A172 (cell line): Measurements from ENCODE around the gene BPTF. TPM values are rescaled to one million over a fixed set of nuclear protein-coding genes. Genes with fewer than 3 reads are reported as not detected.
"Not testable (repeated sequence)": the region's sequence is repeated elsewhere in the genome, so short reads cannot be mapped to it uniquely, and the experiment has no call there.

Experiments used
- DNase-seq: peaks from one replicate; pipeline ENCODE4 v3.0.0-alpha.2; 2015; ENCODE audit warnings: low spot score
- total RNA-seq: library from RNA; depleted of rRNA; stranded (reverse); fragments of >200 nt; shearing (Covaris generic); gene quantifications from 2 replicates; pipeline ENCODE4 v1.2.3, GENCODE V29; 2014; rRNA removed

The BPTF gene, protein sequence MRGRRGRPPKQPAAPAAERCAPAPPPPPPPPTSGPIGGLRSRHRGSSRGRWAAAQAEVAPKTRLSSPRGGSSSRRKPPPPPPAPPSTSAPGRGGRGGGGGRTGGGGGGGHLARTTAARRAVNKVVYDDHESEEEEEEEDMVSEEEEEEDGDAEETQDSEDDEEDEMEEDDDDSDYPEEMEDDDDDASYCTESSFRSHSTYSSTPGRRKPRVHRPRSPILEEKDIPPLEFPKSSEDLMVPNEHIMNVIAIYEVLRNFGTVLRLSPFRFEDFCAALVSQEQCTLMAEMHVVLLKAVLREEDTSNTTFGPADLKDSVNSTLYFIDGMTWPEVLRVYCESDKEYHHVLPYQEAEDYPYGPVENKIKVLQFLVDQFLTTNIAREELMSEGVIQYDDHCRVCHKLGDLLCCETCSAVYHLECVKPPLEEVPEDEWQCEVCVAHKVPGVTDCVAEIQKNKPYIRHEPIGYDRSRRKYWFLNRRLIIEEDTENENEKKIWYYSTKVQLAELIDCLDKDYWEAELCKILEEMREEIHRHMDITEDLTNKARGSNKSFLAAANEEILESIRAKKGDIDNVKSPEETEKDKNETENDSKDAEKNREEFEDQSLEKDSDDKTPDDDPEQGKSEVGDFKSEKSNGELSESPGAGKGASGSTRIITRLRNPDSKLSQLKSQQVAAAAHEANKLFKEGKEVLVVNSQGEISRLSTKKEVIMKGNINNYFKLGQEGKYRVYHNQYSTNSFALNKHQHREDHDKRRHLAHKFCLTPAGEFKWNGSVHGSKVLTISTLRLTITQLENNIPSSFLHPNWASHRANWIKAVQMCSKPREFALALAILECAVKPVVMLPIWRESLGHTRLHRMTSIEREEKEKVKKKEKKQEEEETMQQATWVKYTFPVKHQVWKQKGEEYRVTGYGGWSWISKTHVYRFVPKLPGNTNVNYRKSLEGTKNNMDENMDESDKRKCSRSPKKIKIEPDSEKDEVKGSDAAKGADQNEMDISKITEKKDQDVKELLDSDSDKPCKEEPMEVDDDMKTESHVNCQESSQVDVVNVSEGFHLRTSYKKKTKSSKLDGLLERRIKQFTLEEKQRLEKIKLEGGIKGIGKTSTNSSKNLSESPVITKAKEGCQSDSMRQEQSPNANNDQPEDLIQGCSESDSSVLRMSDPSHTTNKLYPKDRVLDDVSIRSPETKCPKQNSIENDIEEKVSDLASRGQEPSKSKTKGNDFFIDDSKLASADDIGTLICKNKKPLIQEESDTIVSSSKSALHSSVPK (N-terminal part only)
- 30.8 and 36.9 TPM in 2 replicates for total RNA-seq

DNA sequence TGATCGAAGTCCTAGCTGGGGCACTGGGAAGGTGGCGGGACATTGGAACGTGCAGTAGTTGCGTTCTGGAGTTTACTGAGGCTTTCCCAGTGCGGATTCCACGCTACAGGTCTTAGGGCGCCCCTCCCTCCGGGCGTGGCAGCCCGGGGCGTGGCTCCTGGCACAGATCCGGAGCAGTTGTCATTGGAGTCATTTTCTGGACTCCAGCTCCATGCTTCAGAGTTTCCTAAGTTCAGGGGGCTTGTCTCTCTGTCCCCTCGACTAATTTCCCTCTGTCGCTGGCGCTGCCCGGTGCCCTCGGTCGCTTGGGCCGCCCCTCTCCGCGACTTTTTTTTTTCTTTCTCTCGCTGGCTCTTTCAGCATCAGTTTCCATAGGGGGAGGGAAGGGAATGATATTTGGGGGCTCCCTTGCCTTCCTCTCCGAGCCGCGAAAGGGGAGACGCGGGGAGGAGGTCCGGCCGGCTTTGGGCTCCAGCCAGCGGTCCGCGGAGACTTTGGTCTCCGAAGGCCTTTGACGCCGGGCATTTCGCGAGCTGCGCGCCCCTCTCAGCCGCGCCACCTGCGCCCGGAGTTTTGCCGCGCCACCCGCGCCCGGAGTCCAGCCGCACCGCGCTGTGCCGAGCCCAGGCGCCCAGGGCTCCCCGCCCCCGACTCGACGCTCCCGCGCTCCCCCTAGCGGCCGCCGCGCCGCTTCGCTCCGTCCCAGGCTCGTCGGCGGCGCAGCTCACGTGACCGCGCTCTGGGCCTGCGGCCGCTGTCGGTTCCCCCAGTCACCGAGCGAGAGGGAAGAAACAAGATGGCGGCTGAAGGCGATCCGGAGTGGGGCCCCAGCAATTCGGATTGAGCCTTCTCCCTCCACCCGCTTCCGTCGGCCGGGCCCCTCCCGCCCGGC is at the start of gene BPTF:
Gene BPTF, plus strand, starts transcription at position 769 of the 892 bp plus-strand sequence. CDS start 222 bp downstream, outside the sequence.
- peak; percentile 80 for DNase-seq

DNA sequence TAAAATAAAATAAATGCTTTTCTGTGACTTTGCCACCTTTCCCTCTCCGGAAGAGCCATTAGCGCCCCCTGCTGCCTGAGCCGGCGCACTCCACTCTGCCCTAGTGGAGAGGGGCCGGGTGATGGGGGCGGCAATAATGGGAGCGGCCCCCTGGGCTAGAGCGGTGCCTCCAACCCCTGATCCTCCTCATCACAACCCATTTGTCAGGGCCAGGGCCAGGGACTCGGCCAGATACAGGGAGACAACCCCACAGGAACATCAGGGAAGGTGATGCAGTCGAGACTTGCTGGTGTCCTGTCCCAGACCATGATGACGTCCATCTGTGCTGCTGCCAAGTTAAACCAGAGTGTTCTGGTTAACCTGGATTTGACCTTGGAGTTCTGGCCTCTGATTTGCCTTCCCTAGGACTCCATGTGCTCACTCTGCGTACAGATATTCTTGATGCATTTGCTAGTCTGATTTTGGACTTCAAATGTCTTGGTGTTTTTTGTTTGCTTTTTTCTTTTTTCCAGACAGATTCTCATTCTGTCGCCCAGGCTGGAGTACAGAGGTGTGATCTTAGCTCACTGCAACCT is 46.1 kb upstream of the BPTF start:
- peak; percentile 28 for DNase-seq

DNA sequence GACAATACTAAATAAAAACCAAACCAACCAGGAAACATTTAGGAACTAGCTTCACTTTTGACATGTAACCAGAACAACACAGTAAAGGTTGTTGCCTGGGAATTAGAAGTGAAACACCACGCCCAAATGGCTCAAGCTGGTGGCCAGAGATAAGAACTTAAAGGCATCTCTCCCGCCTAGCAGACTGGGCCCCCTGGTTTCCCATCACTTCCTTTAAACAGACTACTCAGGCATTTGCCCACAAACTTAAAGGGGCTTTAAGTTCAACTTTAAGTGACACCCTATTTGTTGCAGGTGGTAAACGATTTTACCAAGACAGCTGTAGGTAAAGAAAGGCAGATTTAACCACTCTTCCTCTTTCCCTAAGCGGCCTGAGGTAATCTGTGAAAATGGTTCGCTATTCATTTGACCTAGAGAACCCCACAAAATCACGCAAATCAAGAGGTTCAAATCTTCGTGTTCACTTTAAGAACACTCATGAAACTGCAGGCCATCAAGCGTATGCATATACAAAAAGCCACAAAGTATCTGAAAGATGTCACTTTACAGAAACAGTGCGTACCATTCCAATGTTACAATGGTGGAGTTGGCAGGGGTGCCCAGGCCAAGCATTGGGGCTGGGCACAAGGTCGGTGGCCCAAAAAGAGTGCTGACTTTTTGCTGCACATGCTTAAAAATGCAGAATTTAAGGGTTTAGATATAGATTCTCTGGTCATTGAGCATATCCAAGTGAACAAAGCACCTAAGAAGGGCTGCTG is 40.8 kb upstream of the BPTF start:
- no peak for DNase-seq

DNA sequence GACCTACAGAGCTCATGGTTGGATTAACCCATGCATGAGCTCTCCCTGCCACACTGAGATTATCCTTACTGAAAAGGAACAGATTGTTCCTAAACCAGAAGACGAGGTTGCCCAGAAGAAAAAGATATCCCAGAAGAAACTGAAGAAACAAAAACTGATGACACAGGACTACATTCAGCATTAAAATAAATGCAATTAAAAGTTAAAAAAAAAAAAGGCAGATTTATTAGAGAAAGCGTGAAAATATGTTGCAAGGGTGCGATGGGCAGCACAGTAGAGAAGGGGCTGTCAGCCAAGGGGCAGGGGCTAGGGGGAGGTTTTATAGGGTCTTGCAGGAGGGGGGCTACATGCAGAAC is 40.2 kb upstream of the BPTF start:
- DNase-seq = no peak

- DNase-seq = no peak
These were observed 39.8 kb upstream of the BPTF start for GRCh38 chr17:67785504-67785903.

DNA sequence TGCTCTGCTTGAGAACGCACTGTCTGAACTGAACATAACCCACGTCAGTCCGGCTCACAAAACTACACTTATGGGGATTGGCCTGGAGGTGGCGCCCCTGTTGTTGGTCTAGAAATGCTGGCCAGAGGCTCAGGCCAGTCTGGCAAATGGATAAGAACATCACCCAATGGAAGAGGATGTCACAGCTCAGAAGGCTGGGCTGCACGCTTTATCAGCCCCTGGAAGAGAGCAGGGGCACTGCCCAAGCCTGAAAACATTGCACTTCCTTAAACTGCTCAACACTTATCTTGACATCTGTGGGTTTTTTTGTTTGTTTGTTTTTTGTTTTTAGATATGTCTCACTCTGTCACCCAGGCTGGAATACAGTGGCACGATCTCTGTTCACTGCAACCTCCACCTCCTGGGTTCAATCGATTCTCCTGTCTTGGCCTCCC is 24.8 kb upstream of the BPTF start:
- DNase-seq = peak; percentile 69

- DNase-seq = no peak
These were observed 23.6 kb upstream of the BPTF start for GRCh38 chr17:67801626-67802175.

GRCh38 chr17:67810464-67810863 is 14.8 kb upstream of the BPTF start:
- no peak for DNase-seq

DNA sequence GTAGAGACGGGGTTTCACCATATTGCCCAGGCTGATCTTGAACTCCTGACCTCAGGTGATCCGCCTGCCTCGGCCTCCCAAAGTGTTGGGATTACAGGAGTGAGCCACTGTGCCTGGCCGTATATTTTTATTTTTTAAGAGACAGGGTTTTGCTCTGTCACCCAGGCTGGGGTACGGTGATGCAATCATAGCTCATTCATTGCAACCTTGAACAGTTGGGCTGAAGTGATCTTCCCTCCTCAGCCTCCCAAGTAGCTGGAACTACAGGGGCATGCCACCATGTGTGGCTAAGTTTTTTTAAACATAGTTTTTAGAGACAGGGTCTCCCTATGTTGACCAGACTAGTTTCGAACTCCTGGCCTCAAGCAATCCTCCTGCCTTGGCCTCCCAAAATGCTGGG is 12.9 kb upstream of the BPTF start:
- DNase-seq = not testable (repeated sequence)

DNA sequence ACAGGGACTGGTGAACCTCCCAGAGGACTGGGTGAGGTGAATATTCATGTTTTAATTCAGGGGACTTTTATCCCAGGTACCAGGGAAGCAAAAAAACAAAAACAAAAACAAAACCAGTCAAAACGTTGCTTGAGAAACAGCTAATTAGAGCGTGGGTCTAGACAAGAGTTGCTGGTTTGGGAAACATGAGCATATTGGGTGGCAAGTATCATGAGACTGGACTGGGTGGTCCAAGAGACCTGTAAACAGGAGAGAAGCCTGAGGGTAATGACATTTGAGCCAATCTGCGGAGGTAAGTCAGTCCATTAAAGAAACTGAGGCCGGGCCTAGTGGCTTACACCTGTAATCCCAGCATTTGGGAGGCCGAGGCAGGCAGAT is 11.5 kb upstream of the BPTF start:
- DNase-seq = no peak

DNA sequence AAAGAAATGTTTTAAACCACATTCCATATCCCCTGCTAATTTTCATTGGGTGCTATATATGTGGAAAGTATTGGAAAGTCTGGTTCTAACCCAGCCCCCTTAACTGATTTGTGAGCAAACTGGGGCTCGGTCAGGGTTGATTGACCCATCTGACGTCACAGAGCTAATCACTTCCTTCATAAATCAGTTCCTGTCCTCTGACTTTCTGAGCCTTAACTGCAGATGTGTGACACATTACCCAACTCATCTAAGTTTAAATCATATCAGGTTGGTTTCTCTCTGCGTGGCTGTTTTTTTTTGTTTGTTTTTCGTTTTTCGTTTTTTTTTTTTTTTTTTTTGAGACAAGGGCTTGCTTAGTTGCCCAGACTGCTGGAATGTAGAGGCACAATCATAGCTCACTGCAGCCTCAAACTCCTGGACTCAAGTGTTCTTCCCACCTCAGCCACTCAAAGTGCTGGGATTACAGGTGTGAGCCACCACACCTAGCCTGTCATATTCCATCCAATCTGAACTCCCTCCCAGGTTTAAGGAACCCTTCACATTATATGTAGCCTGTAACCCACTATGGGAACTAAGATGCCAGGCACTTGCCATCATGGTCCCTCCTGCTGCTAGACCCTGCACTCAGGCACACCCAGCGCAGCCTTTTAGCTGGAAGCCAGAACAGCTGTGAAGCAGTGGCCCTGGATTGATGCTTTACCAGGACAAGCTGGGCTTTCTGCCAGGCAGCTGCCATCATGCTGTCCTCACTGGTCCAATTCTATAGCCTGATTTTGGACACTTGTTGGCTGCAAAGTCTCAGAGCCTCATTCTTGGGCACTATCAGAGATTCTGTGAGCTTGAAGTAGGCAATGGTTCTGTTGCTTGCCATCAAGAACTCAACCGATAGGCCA is 6.9 kb upstream of the BPTF start:
- no peak for DNase-seq

GRCh38 chr17:67819722-67820121 is 5.6 kb upstream of the BPTF start:
- DNase-seq = no peak

GRCh38 chr17:67821871-67822367 is 3.4 kb upstream of the BPTF start:
- DNase-seq = no peak

- peak; percentile 27 for DNase-seq
These were observed 611 bp downstream of the BPTF start for GRCh38 chr17:67825627-67826601.

- no peak for DNase-seq
These were observed 4.0 kb downstream of the BPTF start for GRCh38 chr17:67829331-67829730.

DNA sequence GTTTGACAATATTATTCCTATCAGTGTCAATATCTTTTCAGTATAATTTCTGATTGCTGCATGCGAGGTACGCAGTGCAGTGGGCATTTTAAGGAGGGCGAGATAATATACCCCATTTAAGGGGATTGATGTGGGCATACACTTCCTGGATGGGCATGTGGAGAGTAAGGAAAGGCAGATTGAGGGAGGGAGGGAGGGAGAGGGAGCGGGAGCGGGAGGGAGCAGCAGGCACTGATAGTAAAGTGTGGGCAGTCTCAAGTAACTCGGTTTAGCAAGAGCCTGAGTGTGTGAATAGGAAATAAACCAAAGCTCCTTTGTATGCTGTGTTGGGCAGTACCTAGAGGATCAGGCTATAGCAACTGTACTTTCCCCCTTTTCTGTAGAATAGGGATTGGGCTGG is 5.1 kb downstream of the BPTF start:
- DNase-seq = no peak

GRCh38 chr17:67831268-67831667 is 6.0 kb downstream of the BPTF start:
- no peak for DNase-seq
